ENCODE data around the gene MVB12B.

MVB12B gene

DNA sequence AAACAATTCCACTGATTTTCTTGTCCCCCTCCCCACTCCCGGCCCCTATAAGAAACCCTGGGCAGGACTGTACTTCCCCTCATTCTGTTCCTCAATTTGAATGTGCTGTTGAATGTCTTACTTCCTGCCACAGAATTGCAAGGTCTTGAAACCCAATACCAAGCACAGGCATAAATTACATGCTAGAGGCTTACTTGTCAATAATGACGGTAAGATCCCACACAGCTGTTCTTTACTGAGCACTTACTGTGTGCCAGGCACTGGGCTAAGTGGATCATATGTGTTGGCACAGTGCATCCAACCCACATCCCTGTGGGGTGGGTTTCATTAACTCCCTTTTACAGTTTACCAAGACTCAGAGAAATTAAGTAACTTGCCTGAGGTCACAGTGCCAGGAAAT lies 63.4 kb downstream of the MVB12B start:
- H3K4me3 ChIP-seq (ENCODE audit: low read length in 2 of 2): no peak overlapping the region
- no peaks in the 10 kb centered on the region for H3K9me3 ChIP-seq (replicated peaks in 1 of 2; ENCODE audit: control insufficient read depth in 2 of 2, insufficient read depth in 1 of 2, low read depth in 1 of 2, low read length in 2 of 2)
- no peaks in the 10 kb centered on the region for H3K4me1 ChIP-seq (ENCODE audit: control insufficient read depth in 2 of 2, insufficient read depth in 1 of 2, low read depth in 1 of 2, low read length in 2 of 2)
- DNase-seq (ENCODE audit: low spot score): no peak
- no peak overlapping the region for H3K18ac ChIP-seq (ENCODE audit: low read length)
- no peak overlapping the region for H4K91ac ChIP-seq (ENCODE audit: low read depth, low read length, poor library complexity)
- H2BK5ac ChIP-seq (ENCODE audit: low read length): no peak overlapping the region
- no peak overlapping the region for H2BK15ac ChIP-seq (ENCODE audit: low read length)
- WGBS, 2 donors (ENCODE audit: extremely low coverage in 2 of 2, insufficient read length in 2 of 2, insufficient replicate concordance in 1 of 2): no CpG with 5 or more reads among the region's 2 CpGs
- no peak overlapping the region for H3K4me2 ChIP-seq (ENCODE audit: insufficient read depth, low read length, poor library complexity, severe bottlenecking)
- H4K8ac ChIP-seq (ENCODE audit: low read depth, low read length): no peak overlapping the region
- no peaks in the 10 kb centered on the region for H3K27me3 ChIP-seq (ENCODE audit: control insufficient read depth in 3 of 3, insufficient read depth in 3 of 3, low read depth in 1 of 3, low read length in 3 of 3)
- no peak overlapping the region for H2BK120ac ChIP-seq (ENCODE audit: low read depth, low read length)
- no peak overlapping the region for H2AK5ac ChIP-seq (ENCODE audit: low read depth, low read length)
- H2AFZ ChIP-seq (ENCODE audit: low read length): no peak overlapping the region
- H3K4ac ChIP-seq (ENCODE audit: low read length): no peak overlapping the region
- no peak overlapping the region for H2BK12ac ChIP-seq (ENCODE audit: low read length)
- peaks cover 15 to 85% of the 10 kb centered on the region in 2 donors for H3K36me3 ChIP-seq (replicated peaks in 1 of 2; ENCODE audit: control insufficient read depth in 2 of 2, insufficient read depth in 2 of 2, low read length in 2 of 2)
- no peaks in the 10 kb centered on the region for H3K79me1 ChIP-seq (ENCODE audit: low read depth, low read length)
- H3K27ac ChIP-seq (replicated peaks; ENCODE audit: low read length): no peak overlapping the region
- H3K14ac ChIP-seq (ENCODE audit: low read length): no peak overlapping the region
- H3K23ac ChIP-seq (ENCODE audit: low read depth, low read length, poor library complexity): no peak overlapping the region
- no peak overlapping the region for H3K9ac ChIP-seq (ENCODE audit: low read depth, low read length, poor library complexity)

DNA sequence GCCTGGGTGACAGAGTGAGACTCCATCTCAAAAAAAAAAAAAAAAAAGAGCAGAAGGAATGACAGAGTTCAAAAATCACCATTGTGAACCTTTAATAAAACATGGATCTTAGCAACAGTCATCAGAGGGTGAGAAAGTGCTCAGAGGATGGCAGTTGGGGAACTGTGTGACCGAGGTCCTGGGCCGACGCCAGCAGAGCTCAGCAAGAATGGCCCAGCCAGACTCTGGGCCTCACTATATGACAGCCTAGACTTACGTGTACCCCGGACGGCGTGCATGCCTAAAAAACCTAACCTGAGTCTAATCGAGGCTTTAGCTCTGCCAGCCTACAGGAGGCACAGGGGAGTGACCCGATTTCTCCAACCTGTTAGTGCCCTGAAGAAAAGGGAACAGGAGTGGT lies 64.3 kb downstream of the MVB12B start:
- no peak overlapping the region for H3K4me2 ChIP-seq (ENCODE audit: insufficient read depth, low read length, poor library complexity, severe bottlenecking)
- no peak for DNase-seq (ENCODE audit: low spot score)
- no peak overlapping the region for H4K8ac ChIP-seq (ENCODE audit: low read depth, low read length)
- no peak overlapping the region for H2BK15ac ChIP-seq (ENCODE audit: low read length)
- H3K23ac ChIP-seq (ENCODE audit: low read depth, low read length, poor library complexity): no peak overlapping the region
- no peak overlapping the region for H3K4me3 ChIP-seq (ENCODE audit: low read length in 2 of 2)
- no peak overlapping the region for H2BK120ac ChIP-seq (ENCODE audit: low read depth, low read length)
- H3K4me1 ChIP-seq (ENCODE audit: control insufficient read depth in 2 of 2, insufficient read depth in 1 of 2, low read depth in 1 of 2, low read length in 2 of 2): peaks cover 0 to 7% of the 10 kb centered on the region in 2 donors
- H3K27ac ChIP-seq (replicated peaks; ENCODE audit: low read length): no peak overlapping the region
- H3K14ac ChIP-seq (ENCODE audit: low read length): no peak overlapping the region
- H3K4ac ChIP-seq (ENCODE audit: low read length): no peak overlapping the region
- peaks cover 17 to 90% of the 10 kb centered on the region in 2 donors for H3K36me3 ChIP-seq (replicated peaks in 1 of 2; ENCODE audit: control insufficient read depth in 2 of 2, insufficient read depth in 2 of 2, low read length in 2 of 2)
- no peak overlapping the region for H2BK12ac ChIP-seq (ENCODE audit: low read length)
- H3K9me3 ChIP-seq (replicated peaks in 1 of 2; ENCODE audit: control insufficient read depth in 2 of 2, insufficient read depth in 1 of 2, low read depth in 1 of 2, low read length in 2 of 2): no peaks in the 10 kb centered on the region
- H3K9ac ChIP-seq (ENCODE audit: low read depth, low read length, poor library complexity): no peak overlapping the region
- H3K27me3 ChIP-seq (ENCODE audit: control insufficient read depth in 3 of 3, insufficient read depth in 3 of 3, low read depth in 1 of 3, low read length in 3 of 3): no peaks in the 10 kb centered on the region
- no peak overlapping the region for H2AFZ ChIP-seq (ENCODE audit: low read length)
- no peaks in the 10 kb centered on the region for H3K79me1 ChIP-seq (ENCODE audit: low read depth, low read length)
- no peak overlapping the region for H4K91ac ChIP-seq (ENCODE audit: low read depth, low read length, poor library complexity)
- WGBS, 2 donors (ENCODE audit: extremely low coverage in 2 of 2, insufficient read length in 2 of 2, insufficient replicate concordance in 1 of 2): no CpG with 5 or more reads among the region's 9 CpGs
- H3K18ac ChIP-seq (ENCODE audit: low read length): no peak overlapping the region
- no peak overlapping the region for H2AK5ac ChIP-seq (ENCODE audit: low read depth, low read length)
- H2BK5ac ChIP-seq (ENCODE audit: low read length): no peak overlapping the region

DNA sequence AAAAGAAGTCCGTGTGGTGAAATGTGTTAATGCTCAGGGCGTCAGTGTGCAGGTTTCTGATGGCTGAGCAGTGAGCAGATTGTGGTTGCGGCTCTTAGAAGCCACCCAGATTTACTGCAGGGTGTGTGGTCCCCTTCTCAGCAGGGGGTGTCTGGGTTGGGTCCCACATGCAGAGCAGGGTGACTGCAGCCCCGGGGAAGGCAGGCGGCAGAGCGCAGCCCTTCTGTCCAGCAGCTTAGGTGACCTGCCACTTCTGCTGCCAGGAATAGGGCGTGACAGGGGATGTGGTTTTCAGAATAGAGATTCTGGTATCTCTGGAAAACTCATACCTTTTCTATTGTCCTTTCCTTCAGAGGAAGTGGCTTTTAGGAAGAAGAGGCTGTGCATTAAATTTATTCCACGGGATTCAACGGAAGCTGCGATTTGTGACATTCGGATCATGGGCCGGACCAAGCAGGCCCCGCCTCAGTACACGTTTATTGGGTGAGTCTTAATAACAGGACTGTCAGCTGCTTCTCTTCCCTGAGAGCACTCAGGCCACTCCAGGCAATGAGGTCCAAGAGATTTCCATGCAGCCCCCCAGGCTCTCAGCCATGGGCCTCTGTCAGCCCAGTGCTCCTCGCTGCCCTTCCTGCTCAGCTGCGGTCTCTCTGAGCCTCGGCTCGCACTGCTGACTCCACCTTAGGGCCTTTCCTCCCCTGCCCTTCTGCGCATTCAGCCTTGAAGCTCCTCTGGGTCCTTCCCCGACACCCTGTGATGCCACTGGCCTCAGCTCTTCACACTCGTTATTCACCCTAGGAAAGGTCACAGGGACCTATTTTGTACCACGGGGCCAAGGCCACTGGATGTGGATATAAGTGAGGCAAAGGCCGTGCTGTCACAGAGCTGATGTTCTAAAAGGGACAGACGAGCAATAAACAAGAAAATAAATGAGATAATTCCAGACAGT lies 65.4 kb downstream of the MVB12B start:
- H2BK120ac ChIP-seq (ENCODE audit: low read depth, low read length): no peak overlapping the region
- H3K4me3 ChIP-seq (ENCODE audit: low read length in 2 of 2): no peak overlapping the region
- no peak for DNase-seq (ENCODE audit: low spot score)
- no peak overlapping the region for H2BK15ac ChIP-seq (ENCODE audit: low read length)
- H3K79me1 ChIP-seq (ENCODE audit: low read depth, low read length): no peaks in the 10 kb centered on the region
- no peak overlapping the region for H3K14ac ChIP-seq (ENCODE audit: low read length)
- peaks cover 0 to 7% of the 10 kb centered on the region in 2 donors for H3K4me1 ChIP-seq (ENCODE audit: control insufficient read depth in 2 of 2, insufficient read depth in 1 of 2, low read depth in 1 of 2, low read length in 2 of 2)
- no peak overlapping the region for H2AFZ ChIP-seq (ENCODE audit: low read length)
- H3K27ac ChIP-seq (replicated peaks; ENCODE audit: low read length): no peak overlapping the region
- H2AK5ac ChIP-seq (ENCODE audit: low read depth, low read length): no peak overlapping the region
- H3K4me2 ChIP-seq (ENCODE audit: insufficient read depth, low read length, poor library complexity, severe bottlenecking): no peak overlapping the region
- peak overlapping the region; percentile 6 for H2BK5ac ChIP-seq (ENCODE audit: low read length)
- no CpG with 5 or more reads among the region's 24 CpGs for WGBS, 2 donors (ENCODE audit: extremely low coverage in 2 of 2, insufficient read length in 2 of 2, insufficient replicate concordance in 1 of 2)
- no peak overlapping the region for H3K23ac ChIP-seq (ENCODE audit: low read depth, low read length, poor library complexity)
- H4K91ac ChIP-seq (ENCODE audit: low read depth, low read length, poor library complexity): no peak overlapping the region
- no peaks in the 10 kb centered on the region for H3K9me3 ChIP-seq (replicated peaks in 1 of 2; ENCODE audit: control insufficient read depth in 2 of 2, insufficient read depth in 1 of 2, low read depth in 1 of 2, low read length in 2 of 2)
- no peak overlapping the region for H3K4ac ChIP-seq (ENCODE audit: low read length)
- peaks cover 16 to 92% of the 10 kb centered on the region in 2 donors for H3K36me3 ChIP-seq (replicated peaks in 1 of 2; ENCODE audit: control insufficient read depth in 2 of 2, insufficient read depth in 2 of 2, low read length in 2 of 2)
- H3K27me3 ChIP-seq (ENCODE audit: control insufficient read depth in 3 of 3, insufficient read depth in 3 of 3, low read depth in 1 of 3, low read length in 3 of 3): no peaks in the 10 kb centered on the region
- no peak overlapping the region for H3K9ac ChIP-seq (ENCODE audit: low read depth, low read length, poor library complexity)
- H2BK12ac ChIP-seq (ENCODE audit: low read length): no peak overlapping the region
- no peak overlapping the region for H3K18ac ChIP-seq (ENCODE audit: low read length)
- no peak overlapping the region for H4K8ac ChIP-seq (ENCODE audit: low read depth, low read length)

DNA sequence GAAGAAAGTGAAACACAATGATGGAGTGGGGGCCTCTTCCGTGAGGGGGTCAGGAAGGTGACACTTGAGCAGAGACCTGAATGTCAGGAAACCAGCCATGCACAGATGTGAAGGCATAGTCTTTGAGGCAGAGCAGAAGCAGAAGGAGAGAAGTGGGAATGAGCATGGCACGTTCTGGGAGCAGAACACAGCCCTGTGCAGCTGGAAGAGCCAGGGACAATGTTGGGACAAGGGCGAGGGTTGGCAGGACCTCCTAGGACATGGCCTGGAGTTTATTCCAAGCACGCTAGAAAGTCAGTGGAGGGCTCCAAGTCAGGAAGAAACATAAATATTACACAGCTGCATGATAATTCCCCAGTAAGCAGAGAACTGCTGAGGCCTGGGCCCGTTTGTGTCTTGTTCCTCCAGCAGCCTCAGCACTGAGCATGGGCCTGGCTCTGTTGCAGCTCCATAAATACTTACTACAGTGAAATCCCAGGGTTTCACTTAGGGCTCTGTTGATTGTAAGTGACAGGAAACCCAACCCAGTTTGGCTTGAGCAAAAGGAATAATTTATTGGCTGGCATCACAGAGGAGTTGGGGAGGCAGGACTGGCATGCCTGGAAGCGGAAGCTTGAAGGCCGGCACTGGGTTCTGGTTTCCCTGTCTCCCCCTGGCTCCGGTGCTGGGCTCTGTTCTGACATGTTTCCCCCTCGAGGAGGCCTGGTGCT lies 66.2 kb downstream of the MVB12B start:
- no CpG with 5 or more reads among the region's 9 CpGs for WGBS, 2 donors (ENCODE audit: extremely low coverage in 2 of 2, insufficient read length in 2 of 2, insufficient replicate concordance in 1 of 2)
- Histone ChIP-seq H3K9ac (ENCODE audit: low read depth, low read length, poor library complexity) (no peak overlapping the region), H3K79me1 (ENCODE audit: low read depth, low read length) (no peaks in the 10 kb centered on the region), H2BK12ac (ENCODE audit: low read length) (no peak overlapping the region), H3K4me3 (ENCODE audit: low read length in 2 of 2) (no peak overlapping the region), H4K91ac (ENCODE audit: low read depth, low read length, poor library complexity) (no peak overlapping the region), H2BK5ac (ENCODE audit: low read length) (peak overlapping the region; percentile 6), H2AFZ (ENCODE audit: low read length) (no peak overlapping the region), H3K9me3 (replicated peaks in 1 of 2; ENCODE audit: control insufficient read depth in 2 of 2, insufficient read depth in 1 of 2, low read depth in 1 of 2, low read length in 2 of 2) (no peaks in the 10 kb centered on the region), H2AK5ac (ENCODE audit: low read depth, low read length) (no peak overlapping the region), H3K18ac (ENCODE audit: low read length) (no peak overlapping the region), H3K27ac (replicated peaks; ENCODE audit: low read length) (no peak overlapping the region), H3K23ac (ENCODE audit: low read depth, low read length, poor library complexity) (no peak overlapping the region), H3K36me3 (replicated peaks in 1 of 2; ENCODE audit: control insufficient read depth in 2 of 2, insufficient read depth in 2 of 2, low read length in 2 of 2) (peaks cover 17 to 92% of the 10 kb centered on the region in 2 donors), H4K8ac (ENCODE audit: low read depth, low read length) (no peak overlapping the region), H2BK120ac (ENCODE audit: low read depth, low read length) (no peak overlapping the region), H3K27me3 (ENCODE audit: control insufficient read depth in 3 of 3, insufficient read depth in 3 of 3, low read depth in 1 of 3, low read length in 3 of 3) (no peaks in the 10 kb centered on the region), H3K14ac (ENCODE audit: low read length) (no peak overlapping the region), H3K4me1 (ENCODE audit: control insufficient read depth in 2 of 2, insufficient read depth in 1 of 2, low read depth in 1 of 2, low read length in 2 of 2) (peaks cover 0 to 7% of the 10 kb centered on the region in 2 donors), H2BK15ac (ENCODE audit: low read length) (no peak overlapping the region), H3K4ac (ENCODE audit: low read length) (no peak overlapping the region), H3K4me2 (ENCODE audit: insufficient read depth, low read length, poor library complexity, severe bottlenecking) (no peak overlapping the region)
- DNase-seq (ENCODE audit: low spot score): no peak

Measured in neuronal stem cell (in vitro differentiated cells).